Transverse colon (tissue), 4 donors: ENCODE measurements around the gene PRSS27.

Experiments
- CTCF ChIP-seq, 5 experiments: fragments of 200-600 bp in 3 of 5; fragments of 450-650 bp in 2 of 5; sonication (generic) in 3 of 5; IDR thresholded peaks; 1 replicate in 2 of 5; 2 replicates in 3 of 5; pipeline ENCODE4 v1.5.1; 2016 to 2017; ENCODE audit warnings: antibody characterized with exemption in 5 of 5, inconsistent platforms in 3 of 5, mild to moderate bottlenecking in 2 of 5, moderate library complexity in 1 of 5
- EP300 ChIP-seq: sonication (generic); formaldehyde crosslinking; IDR thresholded peaks from one replicate; pipeline ENCODE4 v1.6.1; 2017; ENCODE audit warnings: antibody characterized with exemption, low read depth
- POLR2A ChIP-seq: fragments of 450-650 bp; IDR thresholded peaks from one replicate; pipeline ENCODE4 v1.6.1; 2016; ENCODE audit warnings: antibody characterized with exemption, mild to moderate bottlenecking, moderate library complexity
- POLR2AphosphoS5 ChIP-seq, 3 donors: sonication (generic); formaldehyde crosslinking; IDR thresholded peaks; one replicate each; pipeline ENCODE4 v1.6.1; 2016; ENCODE audit warnings: antibody characterized with exemption in 3 of 3

DNA sequence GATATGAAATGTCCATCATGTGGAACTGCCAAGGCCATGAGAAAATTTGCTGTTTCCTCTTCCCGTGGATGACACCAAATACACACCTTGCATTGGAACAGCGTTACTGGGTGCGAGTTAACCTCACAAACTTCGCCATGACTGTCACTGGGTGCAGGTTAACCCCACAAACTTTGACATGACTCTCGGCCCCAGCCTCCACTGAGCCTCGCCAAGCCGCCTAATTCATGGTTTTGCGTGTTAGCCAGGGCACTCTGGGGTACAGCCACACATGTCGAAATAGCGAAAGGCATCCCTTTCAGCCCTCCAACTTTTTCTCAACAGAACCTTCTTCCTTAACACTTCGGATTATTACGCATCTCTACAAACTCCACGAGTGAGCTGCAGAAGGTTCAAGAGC lies 48.3 kb downstream of the PRSS27 start:
- TF ChIP-seq POLR2A (no peak), CTCF (IDR thresholded peaks at IDR 0.05) (no peak), POLR2AphosphoS5 (IDR thresholded peaks at IDR 0.05) (no peak), EP300 (no peak)
